ENCODE results near the gene BEND7.

DNA sequence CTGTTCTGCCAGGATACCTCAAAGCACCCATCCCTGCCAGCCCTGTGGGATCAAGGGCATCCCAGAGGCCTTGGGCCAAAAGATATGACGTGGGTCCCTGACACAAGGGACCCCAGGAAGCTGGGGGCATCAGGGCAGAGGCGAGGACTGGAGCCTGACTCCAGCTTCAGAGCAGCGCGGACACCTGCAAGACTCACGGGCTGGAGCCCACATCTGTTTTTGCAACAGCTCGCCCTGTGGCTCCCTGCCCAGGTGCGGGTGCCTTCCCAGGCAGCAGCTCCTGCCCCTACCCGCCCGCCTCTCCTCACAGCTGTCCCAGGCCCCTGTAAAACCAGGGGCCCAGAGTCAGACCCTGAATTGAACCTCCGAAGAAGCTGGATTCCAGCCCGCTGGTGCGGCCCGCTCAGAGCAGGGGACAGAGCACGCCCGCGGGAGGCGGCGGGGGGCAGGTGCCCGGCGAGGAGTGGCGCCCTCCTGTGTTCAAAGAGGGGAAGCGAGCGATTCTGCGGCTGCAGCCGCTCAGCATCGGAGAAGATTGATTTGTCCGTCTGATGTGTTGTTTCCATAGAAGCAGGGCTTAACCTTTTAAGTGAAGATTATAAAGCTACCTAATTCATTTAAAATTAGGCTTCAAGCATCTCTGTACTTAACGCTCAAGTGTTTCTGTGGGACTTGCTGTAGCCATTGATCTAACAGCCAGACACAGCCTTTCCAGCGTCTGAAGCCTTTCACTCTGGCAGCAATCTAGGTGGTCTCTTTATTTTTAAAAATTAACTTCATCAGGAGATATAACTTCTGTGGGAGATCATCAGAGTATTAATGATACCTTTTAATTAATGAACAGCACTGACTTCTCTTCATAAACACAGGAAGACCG is 88.4 kb downstream of the BEND7 start:
- peak; percentile 73 to 91 (median 87) for TF ChIP-seq CTCF (IDR thresholded peaks at IDR 0.05)
- TF ChIP-seq EP300 (IDR thresholded peaks at IDR 0.05) = no peak
- TF ChIP-seq POLR2A (IDR thresholded peaks at IDR 0.05; ENCODE audit: low read depth) = no peak
